Stimulated activated CD4-positive, alpha-beta T cell treated with anti-CD3 and anti-CD28 coated beads, Interleukin-12 subunit alpha, Interleukin-12 subunit beta, amount 100 ng/mL, for 24 hours (primary cell): ENCODE data around the gene NLRC5.
"Not testable (repeated sequence)": the region's sequence is repeated elsewhere in the genome, so short reads cannot be mapped to it uniquely, and the experiment has no call there.

Experiments
- DNase-seq, 2 experiments: peaks; one replicate each; pipeline ENCODE4 v3.0.0-alpha.2; 2020; ENCODE audit warnings: low read depth in 2 of 2

Gene NLRC5

GRCh38 chr16:57098188-57098841 is 109.0 kb downstream of the NLRC5 start:
- no peak for DNase-seq

DNA sequence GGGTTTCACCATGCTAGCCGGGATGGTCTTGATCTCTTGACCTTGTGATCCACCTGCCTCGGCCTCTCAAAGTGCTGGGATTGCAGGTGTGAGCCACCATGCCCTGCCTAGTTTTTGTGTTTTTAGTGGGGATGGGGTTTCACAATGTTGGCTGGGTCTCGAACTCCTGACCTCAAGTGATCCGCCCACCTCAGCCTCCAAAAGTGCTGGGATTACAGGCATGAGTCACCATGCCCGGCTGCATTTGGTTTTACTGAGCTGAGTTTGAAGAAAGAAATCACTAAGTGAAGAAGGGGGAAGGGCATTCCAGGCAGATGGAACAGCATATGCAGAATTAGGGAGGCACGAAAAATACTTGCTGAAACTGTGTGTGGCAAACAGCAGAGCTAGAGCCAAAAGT is 110.6 kb downstream of the NLRC5 start:
- not testable (repeated sequence) for DNase-seq

- no peak for DNase-seq
These were observed 111.1 kb downstream of the NLRC5 start for GRCh38 chr16:57100445-57100844.

DNA sequence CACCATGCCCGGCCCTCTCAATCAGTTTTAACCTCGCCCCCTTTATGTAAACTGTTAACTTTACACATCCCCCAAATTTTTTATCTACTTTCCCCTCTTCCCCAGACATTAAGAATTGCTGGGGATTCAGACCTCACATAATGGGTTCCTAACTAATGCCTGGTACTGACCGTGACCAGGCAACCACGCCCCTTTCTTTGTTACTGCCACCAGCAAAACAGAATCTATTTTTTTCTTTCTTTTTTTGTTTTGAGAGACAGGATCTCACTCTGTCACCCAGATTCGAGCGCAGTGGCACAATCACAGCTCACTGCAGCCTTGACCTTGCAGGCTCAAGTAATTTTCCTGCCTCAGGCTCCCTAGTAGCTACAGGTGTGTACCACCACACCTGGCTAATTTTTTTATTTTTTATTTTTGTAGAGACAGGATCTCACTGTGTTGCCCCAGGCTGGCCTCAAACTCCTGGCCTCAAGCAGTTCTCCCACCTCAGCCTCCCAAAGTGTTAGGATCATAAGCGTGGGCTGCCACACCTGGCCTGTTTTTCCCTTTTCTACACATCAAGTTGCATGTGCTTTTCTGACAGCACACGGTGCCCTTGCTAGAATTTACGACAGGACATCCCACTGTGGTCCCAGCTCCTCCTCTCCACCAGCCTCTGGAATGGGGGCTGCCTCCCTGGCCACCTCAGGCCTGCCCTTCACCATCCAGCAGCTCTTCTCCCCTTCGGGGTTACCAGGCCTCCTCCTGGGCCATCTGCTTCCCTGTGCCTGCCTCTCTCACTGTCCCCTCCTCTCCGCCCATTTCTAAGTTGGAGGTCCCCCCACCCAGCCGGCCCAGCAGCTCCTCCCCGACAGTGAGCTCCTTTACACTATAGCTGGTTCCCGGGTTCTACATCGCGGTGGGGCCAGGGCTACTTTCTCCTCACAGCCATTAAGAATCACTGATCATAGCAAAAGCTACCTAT is 113.8 kb downstream of the NLRC5 start:
- no peak for DNase-seq

- no peak for DNase-seq
These were observed 115.3 kb downstream of the NLRC5 start for GRCh38 chr16:57104706-57105105.

- DNase-seq = no peak
These were observed 115.8 kb downstream of the NLRC5 start for GRCh38 chr16:57105184-57105583.

- no peak for DNase-seq
These were observed 117.4 kb downstream of the NLRC5 start for GRCh38 chr16:57106767-57107166.

- no peak for DNase-seq
These were observed 118.1 kb downstream of the NLRC5 start for GRCh38 chr16:57107321-57107922.

GRCh38 chr16:57108432-57108831 is 119.1 kb downstream of the NLRC5 start:
- no peak for DNase-seq

GRCh38 chr16:57109259-57110105 is 120.1 kb downstream of the NLRC5 start:
- DNase-seq = not testable (repeated sequence)

DNA sequence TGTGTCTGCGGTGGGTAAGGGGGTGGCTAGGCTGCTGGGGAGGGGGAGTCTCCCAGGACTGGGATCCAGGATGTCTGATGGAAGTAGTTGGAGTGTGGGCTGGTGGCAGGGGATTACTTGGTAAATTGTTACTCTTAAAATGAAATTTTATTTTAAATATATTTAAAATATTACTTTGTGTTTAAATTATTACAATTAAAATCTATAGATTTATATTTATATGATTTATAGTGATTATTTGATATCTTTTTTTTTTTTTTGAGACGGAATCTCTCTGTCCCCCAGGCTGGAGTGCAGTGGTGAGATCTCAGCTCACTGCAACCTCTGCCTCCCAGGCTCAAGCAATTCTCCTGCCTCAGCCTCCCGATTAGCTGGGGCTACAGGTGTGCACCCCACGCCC is 121.6 kb downstream of the NLRC5 start:
- no peak for DNase-seq

GRCh38 chr16:57111420-57111819 is 122.1 kb downstream of the NLRC5 start:
- no peak for DNase-seq

GRCh38 chr16:57112403-57113041 is 123.2 kb downstream of the NLRC5 start:
- no peak for DNase-seq

GRCh38 chr16:57113042-57113453 is 123.7 kb downstream of the NLRC5 start:
- no peak for DNase-seq

DNA sequence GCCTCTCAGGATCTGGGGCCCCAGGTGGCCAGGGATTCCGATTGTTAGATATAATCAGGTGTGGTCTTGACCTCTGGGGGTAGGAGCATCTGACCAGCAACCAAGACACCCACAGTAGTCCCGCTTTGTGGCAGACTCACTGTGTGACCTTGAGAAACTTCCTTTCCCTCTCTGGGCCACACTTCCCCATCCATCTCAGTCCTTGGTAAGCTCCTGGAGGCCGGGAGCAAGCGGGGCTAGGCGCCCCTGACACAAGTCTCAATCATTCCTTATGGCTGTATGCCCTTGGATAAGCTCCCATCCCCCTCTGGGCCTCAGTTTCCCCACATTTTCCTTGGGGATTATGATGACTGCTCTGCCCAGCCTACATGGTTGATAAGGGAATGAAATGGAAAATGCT is 124.3 kb downstream of the NLRC5 start:
- no peak for DNase-seq

- DNase-seq = no peak
These were observed 125.8 kb downstream of the NLRC5 start for GRCh38 chr16:57115168-57115513.

GRCh38 chr16:57115514-57116182 is 126.3 kb downstream of the NLRC5 start:
- no peak for DNase-seq

GRCh38 chr16:57118461-57119084 is 129.2 kb downstream of the NLRC5 start:
- DNase-seq = no peak

GRCh38 chr16:57123216-57123973 is 134.0 kb downstream of the NLRC5 start:
- no peak for DNase-seq
